HG03571 (cell line): ENCODE data around the gene PAH.
"Not testable (repeated sequence)": the region's sequence is repeated elsewhere in the genome, so short reads cannot be mapped to it uniquely, and the experiment has no call there.

Source experiments
- ATAC-seq: cut with Tn5 transposase; IDR thresholded peaks from one replicate; pipeline ENCODE4 v1.9.1; 2021; ENCODE audit not compliant: unreplicated experiment

Gene PAH

DNA sequence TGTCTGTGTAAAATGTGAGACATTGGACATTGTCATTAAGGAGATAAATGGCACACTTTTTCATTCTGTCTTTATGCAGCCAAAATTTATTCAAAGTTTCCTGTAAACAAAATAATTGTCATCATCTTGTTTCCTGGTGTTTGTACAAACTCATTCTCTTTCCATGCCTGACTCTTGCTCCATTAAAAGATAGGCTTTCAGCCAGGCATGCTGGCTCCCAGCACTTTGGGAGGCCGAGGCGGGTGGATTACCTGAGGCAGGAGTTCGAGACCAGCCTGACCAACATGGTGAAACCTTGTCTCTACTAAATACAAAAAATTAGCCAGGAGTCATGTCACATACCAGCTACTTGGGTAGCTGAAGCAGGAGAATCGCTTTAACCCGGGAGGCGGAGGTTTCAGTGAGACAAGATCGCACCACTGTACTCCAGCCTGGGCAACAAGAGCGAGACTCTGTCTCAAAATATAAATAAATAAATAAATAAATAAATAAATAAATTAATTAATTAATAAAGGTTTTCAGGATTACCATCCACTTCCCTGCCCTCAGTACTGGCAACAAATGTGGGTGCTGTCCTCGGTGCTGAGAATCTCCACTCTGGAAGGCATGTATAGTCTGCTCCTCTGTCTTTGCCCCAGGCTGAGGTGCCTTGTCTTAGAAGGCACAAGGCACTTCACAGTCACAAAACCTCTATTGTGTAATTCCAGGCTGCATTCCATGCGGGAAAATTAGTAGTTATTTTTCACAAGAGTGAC, 83.2 kb downstream of the PAH start:
- ATAC-seq = no peak

DNA sequence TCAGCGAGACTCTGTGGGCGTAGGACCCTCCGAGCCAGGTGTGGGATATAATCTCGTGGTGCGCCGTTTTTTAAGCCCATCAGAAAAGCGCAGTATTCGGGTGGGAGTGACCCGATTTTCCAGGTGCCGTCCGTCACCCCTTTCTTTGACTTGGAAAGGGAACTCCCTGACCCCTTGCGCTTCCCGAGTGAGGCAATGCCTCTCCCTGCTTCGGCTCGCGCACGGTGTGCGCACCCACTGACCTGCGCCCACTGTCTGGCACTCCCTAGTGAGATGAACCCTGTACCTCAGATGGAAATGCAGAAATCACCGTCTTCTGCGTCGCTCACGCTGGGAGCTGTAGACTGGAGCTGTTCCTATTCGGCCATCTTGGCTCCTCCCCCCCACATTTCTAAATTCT, 84.2 kb downstream of the PAH start:
- ATAC-seq = not testable (repeated sequence)

DNA sequence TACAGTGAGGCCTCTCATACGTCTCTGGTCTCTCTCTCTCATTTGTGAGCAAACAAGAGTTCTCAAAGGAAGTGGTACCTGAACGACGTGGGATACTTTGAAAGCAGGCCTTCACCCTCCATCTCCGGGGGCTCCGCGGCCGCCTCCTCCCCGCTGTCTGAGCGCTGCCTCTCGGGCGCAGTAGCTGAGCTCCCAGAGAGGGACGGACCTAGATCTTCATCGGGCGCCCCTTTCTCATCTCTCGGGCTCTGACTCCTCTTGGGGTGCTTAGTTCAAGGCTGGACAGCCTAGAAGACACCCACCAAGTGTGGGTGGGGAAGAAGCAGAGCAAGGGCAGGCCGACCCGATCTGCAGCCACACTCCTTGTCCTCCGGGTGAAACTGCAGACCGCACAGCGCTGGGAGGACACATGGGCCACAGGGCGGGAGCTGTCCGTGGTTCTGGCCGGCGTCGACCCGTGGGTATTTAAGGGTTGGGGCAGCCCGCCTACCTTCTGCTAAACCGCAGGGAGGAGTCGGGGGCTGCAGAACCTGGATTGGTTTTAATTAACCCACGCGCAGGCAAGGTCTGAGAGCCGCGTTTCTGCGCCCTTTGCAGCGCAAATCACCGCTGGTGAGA, 92.7 kb downstream of the PAH start:
- no peak for ATAC-seq

DNA sequence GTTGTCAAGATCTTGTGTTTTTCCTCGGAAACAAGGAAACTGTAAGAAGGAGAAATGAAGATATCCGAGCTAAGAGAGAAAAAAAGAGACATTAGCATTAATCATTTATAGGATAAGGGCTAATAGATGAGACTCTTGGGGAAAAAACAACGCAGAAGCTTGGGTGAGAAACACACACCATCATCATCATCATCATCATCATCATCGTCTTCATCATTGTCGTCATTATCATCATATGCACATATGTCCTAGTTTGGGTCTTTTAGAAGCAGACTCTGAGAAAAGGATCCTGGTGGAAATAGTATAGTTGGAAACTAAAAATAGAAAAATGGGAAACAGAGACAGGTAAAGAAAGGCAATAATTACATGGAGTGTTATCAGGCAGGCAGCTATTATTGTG, 95.9 kb downstream of the PAH start:
- ATAC-seq = no peak

DNA sequence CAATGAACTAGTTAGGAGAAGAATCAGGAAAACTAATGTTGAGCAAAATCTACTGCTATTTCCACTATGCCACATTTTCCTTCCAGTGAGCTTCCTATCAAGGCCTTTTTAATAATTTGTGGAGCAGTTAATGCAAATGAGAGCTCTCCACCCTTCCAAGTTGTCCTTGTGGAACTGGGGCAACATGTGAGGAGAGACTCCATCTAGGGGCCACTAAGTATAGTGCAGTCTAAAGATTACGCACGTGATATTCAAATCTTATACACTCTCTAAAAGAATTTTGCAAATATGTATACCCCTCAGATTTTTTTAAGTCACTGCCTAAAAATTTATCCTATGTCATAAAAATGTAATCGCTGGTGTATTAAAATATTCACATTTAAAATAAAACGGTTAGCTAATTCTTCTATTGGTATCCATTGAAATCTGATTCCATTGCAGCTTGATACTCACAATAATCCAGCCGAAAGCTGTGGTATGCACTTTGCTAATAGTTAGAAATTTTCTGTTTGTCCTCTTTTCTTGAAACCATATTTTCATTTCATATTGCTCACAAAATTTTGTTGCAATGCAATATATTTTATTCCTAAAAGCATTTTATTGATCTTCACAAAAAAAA, 100.1 kb downstream of the PAH start:
- peak; percentile 61 for ATAC-seq

DNA sequence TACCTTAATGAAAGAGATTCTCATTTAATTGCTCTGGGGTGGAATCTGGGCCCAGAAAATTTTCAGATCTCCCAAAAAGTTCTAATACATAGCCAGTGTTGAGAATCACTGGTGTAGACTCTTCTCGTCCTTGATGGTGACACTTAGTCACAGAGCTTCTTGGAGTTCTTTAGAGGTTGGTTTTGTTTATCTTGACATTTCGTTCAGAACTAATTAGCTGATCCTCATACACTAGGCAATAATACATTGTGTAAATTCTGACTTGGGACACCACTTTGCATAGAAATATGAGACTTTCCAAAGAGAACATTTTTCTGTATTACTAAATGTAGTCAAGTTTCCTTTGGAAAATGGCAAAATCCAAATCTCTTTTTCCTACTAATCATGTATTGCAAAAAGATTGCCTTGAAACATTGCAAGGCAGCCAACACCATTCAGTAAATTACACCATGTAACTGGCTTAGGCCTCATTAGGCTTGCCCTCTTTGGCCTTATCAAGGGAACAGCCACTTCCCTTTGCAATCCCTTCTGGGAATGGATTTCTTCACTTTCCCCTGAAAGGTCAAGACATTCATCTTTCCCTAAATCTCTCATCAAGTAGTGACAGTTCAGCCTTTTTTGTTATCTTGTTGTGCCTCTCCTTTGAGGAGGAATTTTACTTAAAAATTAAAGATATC, 102.2 kb downstream of the PAH start:
- ATAC-seq = no peak

DNA sequence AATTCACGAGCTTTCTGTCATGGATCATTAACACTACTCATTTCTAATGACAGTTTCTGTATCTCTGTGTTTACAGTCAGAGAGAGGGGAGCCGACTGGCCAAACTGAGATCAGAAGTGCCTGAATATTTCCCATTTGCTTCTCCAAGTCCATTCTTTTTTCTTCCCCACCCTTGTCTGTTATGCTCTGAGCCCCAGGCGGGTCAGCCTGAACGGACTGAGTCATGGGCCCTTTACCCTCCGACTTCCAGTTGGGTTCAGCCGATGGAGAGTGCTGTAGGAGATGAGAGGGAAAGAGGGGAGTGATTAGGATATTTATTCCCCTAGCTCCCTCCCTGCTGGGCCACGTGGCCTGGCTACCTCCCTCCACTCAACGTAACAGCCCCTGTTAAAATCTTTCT, 104.7 kb downstream of the PAH start:
- ATAC-seq = no peak

DNA sequence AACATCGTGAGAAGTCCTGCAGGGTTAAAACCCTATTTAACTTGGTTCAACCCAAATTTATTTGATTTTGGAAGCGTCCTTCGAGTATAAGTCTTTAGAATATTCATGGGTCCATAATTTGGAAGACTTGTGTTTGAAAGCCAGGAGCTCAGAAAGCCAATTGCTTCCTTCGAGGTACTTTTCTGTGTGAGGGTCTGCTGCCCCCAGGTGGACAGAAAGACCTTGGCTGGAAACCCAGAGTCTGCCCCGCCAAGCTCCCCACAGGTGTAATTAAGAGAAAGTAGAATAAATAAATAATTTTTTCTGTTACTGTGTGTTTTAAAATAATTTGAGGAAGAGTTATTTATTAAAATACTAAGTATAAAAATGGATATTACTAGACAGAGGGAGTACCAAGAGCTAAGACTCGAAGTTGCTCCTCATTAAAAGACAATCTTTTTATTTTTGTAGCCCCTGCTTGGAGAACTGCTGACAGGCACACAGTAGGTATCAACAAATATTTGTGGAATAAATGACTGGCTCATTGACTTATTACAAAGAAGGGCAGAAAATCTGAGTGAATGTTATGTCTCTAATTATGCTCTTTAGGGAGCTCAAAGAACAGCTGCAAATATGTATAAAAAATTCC, 105.8 kb downstream of the PAH start:
- no peak for ATAC-seq

DNA sequence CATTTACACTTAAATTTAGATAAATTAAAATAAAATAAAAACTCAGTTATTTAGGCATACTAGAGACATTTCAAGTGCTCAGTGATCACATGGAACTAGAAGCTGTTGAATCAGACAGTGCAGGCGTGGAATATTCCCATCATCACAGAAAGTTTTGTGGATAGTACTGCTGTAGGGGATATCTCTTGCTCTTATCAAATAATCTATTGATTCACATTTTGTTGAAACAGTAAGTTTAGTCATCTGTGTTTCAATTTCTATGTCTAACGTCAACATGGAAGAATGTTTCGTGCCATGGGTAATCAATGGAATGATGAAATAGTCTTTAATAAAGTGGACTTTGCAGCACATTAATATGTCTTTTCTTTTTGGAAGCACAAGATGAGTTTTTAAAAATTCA, 108.6 kb downstream of the PAH start:
- ATAC-seq = no peak

DNA sequence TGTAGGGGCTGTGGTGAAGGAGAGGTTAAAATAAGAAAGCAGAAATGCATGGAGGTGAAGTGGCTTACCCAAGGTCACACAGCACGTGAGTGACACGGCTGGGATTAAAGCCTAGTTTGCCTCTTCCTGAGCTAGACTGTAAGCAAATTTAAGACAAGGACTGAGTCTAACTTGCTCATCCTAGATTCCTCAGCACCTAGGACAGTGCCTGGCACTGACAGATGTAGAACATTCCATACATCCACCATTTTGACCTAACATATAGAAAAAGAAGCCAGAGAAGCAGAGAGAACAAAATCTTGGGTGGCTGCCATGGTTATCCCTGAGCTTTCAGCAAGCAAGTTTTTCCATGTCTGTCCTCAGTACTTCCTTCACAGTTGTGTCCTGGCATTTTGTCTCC, 110.5 kb downstream of the PAH start:
- no peak for ATAC-seq

DNA sequence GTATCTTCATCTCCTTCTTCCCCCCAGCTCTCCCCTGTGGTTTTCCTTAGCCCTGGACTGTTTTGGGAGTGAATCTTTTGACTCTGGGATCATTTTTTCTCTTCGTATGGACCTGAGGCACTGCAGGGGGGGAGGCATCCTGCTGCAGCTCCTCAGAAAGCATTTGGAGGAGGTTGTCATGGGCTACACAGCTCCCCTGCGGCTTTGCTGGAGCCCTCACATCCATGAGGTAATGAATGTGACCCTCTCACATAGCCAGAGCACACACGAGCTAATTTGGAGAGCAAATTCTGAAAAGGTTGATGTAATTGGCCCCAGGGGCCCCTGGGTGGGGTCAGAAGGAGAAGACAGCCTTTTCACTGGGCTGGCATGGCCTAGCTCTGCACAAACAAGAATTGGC, 110.9 kb downstream of the PAH start:
- no peak for ATAC-seq

DNA sequence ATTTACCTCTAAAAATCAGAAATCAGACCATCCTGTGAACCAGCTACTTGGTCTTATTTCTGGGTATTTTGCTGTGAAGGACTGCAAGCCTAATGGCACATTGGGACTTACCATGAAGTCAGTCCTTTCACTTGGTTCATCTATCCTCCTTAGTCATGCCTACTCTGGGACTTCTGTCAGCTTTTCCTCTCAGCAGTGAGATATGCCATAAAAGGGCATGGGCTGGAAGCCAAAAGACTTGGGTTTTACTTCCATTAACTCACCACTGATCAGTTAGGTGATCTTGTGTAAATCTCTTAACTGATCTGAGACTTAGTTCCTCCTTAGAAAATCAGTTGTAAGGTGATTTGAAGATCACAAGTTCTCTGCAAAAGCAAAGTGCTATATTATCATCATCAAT, 116.5 kb downstream of the PAH start:
- no peak for ATAC-seq

DNA sequence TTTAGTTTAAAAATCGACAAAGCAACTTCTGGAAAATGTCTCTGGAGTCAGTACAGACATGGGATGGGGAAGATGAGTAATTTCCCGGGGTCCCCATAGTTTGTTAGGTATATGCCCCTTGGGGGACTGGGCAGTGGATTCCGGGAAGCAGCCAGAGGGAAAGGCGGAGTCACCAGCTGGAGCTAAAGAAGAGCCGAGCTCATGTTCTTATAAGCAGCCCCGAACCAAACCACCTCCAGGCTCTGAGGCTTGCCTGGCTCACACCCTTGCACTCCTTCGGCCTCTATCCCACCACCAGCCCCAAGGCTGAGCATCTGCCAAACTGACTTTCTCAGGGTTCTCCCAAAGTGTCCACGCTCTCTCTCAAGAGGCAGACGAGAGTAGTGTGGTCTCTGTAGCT, 117.8 kb downstream of the PAH start:
- no peak for ATAC-seq

DNA sequence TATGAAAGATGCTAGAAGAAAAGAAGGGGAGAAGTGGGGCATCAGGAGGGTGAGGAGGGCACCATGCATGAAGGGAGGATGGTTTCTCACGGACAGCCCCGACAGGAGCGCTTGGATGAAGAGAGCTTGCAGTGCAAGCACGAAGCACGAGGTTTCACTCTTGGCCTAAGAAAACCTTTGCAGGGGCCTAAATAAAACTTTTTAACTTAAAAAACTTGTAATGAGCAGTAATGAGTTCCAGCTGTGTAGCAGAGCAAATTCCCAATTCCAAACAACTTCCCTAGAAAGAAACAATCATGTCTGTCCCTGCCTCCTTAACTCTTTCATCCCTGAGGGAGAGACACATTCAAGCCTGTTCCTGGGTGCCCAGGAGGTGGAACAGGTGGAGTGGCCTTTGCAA, 119.5 kb downstream of the PAH start:
- no peak for ATAC-seq

DNA sequence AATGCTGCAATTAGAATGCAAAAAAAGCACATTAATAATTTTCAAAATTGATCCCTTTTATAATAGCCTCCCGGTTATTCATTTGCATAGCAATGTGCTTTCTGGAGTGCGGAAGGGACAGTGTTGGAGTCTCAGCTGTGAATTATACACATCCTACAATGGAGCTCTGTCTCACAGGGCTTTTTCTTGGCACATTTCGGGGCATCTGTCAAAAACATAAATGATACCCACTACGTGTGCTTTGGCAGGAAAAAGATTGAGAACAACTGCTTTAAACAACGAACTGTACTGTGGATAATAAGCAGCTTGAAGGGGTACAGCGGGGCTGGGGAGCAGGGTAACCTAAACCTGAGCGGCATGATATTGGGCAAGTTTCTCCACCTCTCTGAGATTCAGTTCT, 123.1 kb downstream of the PAH start:
- ATAC-seq = no peak
